NOMO-1 treated with DMSO at 0.1 percent for 48 hours (cell line): Measurements from ENCODE around the gene FOXO4.

Source experiments
- DNase-seq: peaks from one replicate; lab custom pipeline; 2025; ENCODE audit not compliant: unreplicated experiment; lab: John Stamatoyannopoulos, UW

The FOXO4 gene

GRCh38 chrX:71098951-71099506 lies 3.4 kb downstream of the FOXO4 start:
- DNase-seq = no peak

GRCh38 chrX:71099736-71100135 lies 4.1 kb downstream of the FOXO4 start:
- DNase-seq = no peak

GRCh38 chrX:71100581-71101505 lies 5.2 kb downstream of the FOXO4 start:
- no peak for DNase-seq

GRCh38 chrX:71102292-71102691 lies 6.6 kb downstream of the FOXO4 start:
- no peak for DNase-seq

DNA sequence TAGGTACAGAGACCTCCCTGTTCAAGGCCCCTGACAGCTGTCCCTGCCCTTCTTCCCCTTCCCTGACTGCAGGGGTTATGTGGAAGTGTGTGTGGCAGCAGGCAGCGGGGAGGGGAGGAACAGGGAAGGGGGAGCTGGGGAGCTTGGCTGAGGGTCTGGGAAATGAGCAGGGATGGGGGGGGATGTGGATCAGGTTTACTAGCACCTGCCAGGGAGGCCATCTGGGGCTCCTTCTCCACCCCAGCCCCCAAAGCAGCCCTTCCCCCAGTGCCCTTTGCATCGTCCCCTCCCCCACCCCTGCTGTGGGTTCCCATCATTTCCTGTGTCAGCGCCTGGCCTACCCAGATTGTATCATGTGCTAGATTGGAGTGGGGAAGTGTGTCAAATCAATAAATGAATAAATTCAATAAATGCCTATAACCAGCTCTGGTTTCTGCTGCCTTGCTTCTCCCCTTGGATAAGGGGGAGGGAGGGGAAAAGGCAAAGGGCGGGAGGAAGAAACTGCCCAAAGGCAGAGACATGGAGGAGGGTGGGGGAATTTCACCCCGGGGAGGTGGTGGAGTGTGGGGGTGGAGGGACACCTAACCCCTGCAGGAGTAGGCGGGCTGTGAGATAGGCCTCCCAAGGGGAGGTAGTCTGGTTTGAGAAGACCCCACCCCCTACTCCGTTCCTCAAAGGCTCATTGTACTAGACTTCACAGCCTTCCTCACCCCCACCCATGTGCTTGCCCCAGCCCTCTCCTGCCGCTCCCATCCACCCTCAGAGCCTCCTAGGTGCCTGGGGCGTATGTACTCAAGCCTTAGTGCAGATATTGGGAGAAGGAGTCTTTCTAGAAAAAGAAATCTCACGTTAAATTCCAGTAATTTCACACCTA lies 7.7 kb downstream of the FOXO4 start:
- peak; percentile 24 for DNase-seq

DNA sequence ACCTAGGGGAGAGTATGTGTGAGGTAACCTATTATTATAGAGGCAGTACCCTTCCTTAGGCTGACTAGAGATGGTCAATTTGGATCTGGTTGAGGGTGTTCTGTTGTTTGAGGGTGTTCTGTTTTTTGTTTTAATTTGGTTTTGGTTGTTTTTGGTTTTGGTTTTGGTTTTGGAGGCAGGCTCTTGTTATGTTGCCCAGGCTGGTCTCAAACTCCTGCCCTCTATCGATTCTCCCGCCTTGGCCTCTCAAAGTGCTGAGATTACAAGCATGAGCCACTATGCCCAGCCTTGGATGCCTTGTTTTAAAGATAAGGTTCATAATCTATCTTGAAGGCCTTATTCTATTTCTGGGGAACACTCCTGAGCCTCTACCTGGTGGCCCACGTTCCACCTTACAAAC lies 10.0 kb downstream of the FOXO4 start:
- DNase-seq = no peak

GRCh38 chrX:71106427-71106826 lies 10.8 kb downstream of the FOXO4 start, which contains the start of gene CXorf65:
Gene CXorf65, minus strand, starts transcription at chrX:71106740. Its CDS starts 184 bp downstream, at chrX:71106556.
- peak; percentile 13 for DNase-seq

- DNase-seq = no peak
These were observed 11.6 kb downstream of the FOXO4 start for GRCh38 chrX:71107245-71107644.

GRCh38 chrX:71107762-71108360 lies 12.2 kb downstream of the FOXO4 start:
- peak; percentile 53 for DNase-seq

DNA sequence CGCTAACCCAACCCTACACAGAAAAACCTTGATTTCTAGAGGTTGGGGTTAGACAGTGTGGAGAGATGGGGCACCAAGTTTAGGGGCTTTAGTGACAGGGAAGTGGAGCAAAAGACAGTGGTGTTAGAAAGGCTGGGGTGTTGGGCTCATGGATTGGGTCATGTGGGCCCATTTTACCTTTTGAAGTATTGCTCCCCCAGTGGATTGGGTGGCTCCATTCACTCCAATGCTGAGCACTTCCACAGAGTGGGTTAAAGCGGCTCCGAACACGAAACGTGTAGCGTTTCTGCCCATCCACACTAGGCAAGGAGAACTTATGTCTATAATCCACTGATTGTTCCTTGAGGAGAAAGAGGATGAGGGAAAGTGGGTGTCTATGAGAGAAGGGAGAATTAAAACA lies 13.4 kb downstream of the FOXO4 start:
- no peak for DNase-seq

GRCh38 chrX:71111141-71111843 lies 15.6 kb downstream of the FOXO4 start, which contains the start of gene IL2RG:
Gene IL2RG, minus strand, starts transcription at chrX:71111577. Its CDS starts 38 bp downstream, at chrX:71111539.
- peak; percentile 13 for DNase-seq

GRCh38 chrX:71111921-71112431 lies 16.3 kb downstream of the FOXO4 start:
- DNase-seq = no peak

GRCh38 chrX:71117358-71117757 lies 21.7 kb downstream of the FOXO4 start:
- no peak for DNase-seq

GRCh38 chrX:71118032-71118984 lies 22.7 kb downstream of the FOXO4 start, which contains the start of gene MED12:
Gene MED12, plus strand, starts transcription at chrX:71118596. Its CDS starts 159 bp downstream, at chrX:71118755.
- DNase-seq = peak; percentile 65

DNA sequence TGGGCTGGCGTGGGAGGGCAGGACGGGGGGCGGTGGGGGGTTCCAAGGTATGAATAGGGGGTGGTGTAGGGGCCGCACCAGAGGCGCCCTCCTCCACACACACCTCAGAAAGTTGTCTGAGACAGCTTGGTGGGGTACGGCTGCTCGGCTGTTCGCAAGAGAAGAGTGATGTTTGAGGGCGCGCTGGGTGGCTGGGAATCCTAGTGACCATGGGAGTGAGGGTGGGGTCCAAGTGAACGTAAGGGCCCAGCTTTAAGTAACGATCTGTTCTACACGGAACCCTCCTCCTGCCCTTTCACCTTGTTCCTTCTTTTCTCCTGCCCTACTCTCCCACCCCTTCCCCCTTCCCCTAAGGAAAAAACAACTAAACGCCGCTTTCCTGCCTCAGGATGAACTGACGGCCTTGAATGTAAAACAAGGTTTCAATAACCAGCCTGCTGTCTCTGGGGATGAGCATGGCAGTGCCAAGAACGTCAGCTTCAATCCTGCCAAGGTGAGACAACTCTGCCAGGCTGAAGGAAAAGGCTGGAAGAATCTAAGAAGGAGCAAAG lies 23.4 kb downstream of the FOXO4 start:
- DNase-seq = no peak

DNA sequence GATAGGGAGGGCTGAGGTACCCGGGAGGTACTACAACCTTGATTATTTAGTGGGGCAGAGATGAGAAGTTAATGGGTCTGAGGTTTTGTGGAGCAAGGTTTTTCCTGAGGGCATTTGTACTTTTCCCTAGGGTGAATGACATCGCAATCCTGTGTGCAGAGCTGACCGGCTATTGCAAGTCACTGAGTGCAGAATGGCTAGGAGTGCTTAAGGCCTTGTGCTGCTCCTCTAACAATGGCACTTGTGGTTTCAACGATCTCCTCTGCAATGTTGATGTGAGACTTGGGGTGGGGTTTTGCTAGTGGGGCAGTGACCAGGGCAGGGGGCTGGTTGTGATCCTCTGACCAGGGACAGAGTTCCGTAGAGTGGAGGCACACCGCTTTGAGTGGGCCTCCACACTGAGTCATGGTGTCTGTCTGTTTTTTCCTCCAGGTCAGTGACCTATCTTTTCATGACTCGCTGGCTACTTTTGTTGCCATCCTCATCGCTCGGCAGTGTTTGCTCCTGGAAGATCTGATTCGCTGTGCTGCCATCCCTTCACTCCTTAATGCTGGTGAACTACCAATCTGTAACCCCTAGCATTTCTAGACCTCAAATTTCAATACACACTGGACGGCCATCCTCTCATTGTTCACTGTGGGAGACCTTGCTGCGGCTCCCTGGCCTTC lies 32.6 kb downstream of the FOXO4 start:
- DNase-seq = no peak

GRCh38 chrX:71128915-71129765 lies 33.5 kb downstream of the FOXO4 start:
- DNase-seq = peak; percentile 36
